ENCODE results near the gene TAF5L.
"Not testable (repeated sequence)": the region's sequence is repeated elsewhere in the genome, so short reads cannot be mapped to it uniquely, and the experiment has no call there.

The TAF5L gene

DNA sequence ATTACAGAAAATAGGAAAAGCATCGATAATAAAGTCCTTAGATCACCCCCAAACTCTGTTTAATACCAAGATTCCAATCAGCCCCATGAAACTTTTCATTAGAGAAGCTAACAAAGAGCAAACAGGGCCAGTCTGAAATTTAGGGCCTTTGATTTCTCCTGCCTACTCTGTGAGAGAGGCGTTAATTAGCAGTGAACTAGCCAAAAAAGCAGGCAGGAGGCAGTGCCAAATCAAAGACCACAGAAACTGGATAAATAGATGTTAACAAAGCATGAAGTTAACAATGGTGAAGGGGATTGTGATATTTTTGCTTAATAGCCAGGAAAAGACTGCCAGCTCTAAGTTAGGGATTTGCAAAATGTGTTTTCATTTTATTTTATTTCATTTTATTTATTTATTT, 11.2 kb downstream of the TAF5L start:
- no peak for DNase-seq
- Mint-ChIP-seq H3K36me3 (ENCODE audit: insufficient read depth) (peaks cover 34% of the 10 kb centered on the region), H3K4me1 (ENCODE audit: low read depth in 2 of 2) (peaks cover 3 to 16% of the 10 kb centered on the region in 2 donors), H3K4me3 (no peak overlapping the region), H3K27ac (no peak overlapping the region), H3K27me3 (no peaks in the 10 kb centered on the region), H3K9me3 (no peaks in the 10 kb centered on the region)
- no peak for ATAC-seq (replicated peaks)

GRCh38 chr1:229613938-229614337, 12.0 kb downstream of the TAF5L start:
- Mint-ChIP-seq H3K27me3 (no peaks in the 10 kb centered on the region), H3K27ac (no peak overlapping the region), H3K4me3 (no peak overlapping the region), H3K36me3 (ENCODE audit: insufficient read depth) (peaks cover 41% of the 10 kb centered on the region), H3K9me3 (no peaks in the 10 kb centered on the region), H3K4me1 (ENCODE audit: low read depth in 2 of 2) (peaks cover 0 to 11% of the 10 kb centered on the region in 2 donors)
- DNase-seq (no peak), ATAC-seq (replicated peaks) (no peak)

DNA sequence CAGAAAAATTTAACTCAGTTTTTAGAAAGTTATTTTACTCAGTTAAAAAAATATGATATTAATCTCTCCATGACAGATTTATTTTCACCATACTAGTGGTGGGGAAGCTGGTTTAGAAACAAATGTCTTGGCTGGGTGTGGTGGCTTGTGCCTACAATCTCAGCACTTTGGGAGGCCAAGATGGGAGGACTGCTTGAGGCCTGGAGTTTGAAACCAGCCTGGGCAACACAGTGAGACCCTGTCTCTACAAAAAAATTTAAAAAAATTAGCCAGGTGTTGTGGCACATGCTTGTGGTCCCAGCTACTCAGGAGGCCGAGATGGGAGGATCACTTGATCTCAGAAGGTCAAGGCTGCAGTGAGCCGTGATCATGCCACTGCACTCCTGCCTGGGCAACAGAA, 17.3 kb downstream of the TAF5L start:
- no peaks in the 10 kb centered on the region for H3K27me3 Mint-ChIP-seq
- DNase-seq: no peak
- H3K4me3 Mint-ChIP-seq: no peak overlapping the region
- peaks cover 71% of the 10 kb centered on the region for H3K36me3 Mint-ChIP-seq (ENCODE audit: insufficient read depth)
- H3K9me3 Mint-ChIP-seq: no peaks in the 10 kb centered on the region
- peaks cover 0 to 4% of the 10 kb centered on the region in 2 donors for H3K4me1 Mint-ChIP-seq (ENCODE audit: low read depth in 2 of 2)
- H3K27ac Mint-ChIP-seq: no peak overlapping the region
- no peak for ATAC-seq (replicated peaks)

DNA sequence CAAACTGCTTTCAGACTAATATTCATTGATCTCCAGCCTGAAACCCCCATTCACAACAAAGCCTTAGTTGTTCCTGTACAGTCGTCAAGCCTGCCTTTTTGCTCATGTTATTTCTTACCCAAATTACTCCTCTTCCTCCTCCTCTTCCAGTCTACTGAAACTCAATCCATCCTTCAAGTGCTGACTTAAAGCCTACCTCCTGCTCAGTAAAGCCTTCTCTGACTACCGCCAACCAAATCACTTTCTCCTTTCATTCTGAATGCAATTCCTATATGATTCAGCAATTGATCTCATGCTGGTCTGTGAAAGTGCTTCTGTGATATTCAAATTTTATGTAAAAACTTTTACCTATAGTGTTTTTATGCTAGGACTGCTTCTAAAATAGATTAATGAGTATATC, 18.6 kb downstream of the TAF5L start:
- peaks cover 0 to 4% of the 10 kb centered on the region in 2 donors for H3K4me1 Mint-ChIP-seq (ENCODE audit: low read depth in 2 of 2)
- ATAC-seq (replicated peaks): no peak
- H3K36me3 Mint-ChIP-seq (ENCODE audit: insufficient read depth): peaks cover 66% of the 10 kb centered on the region
- peak overlapping the region in 1 of 2 donors; percentile 33 for H3K27ac Mint-ChIP-seq
- H3K27me3 Mint-ChIP-seq: no peaks in the 10 kb centered on the region
- no peak for DNase-seq
- H3K4me3 Mint-ChIP-seq: no peak overlapping the region
- no peaks in the 10 kb centered on the region for H3K9me3 Mint-ChIP-seq

DNA sequence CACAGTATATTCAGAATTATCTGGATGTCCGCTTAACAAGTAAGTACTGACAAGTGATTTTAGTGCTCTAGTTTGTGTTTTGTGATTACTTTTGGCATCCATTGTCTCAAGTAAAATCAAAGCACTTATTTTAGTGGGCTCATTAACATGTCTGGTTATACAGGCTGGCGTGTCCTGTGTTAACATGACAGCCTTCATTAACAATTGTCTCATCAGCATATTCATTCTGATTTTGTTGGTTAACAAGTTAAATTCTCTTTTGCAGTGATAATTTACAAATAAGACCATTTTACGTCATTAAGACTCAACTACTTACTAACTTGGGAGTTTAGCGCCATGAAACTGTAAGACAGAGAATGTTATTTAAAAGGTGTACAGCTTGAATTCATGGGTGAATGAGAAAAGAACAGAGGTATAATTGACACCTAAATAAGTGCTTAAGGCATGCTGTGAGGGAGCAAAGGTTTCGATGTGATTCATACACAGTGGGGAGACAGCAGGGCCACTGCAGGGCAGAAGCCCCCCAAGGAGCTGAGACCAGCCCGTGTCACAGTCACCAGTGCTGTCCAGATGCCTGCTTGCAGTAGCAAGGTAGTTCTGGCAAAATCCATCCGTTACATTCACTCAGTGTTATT, 22.4 kb downstream of the TAF5L start:
- Mint-ChIP-seq H3K27ac (no peak overlapping the region), H3K4me3 (no peak overlapping the region), H3K36me3 (ENCODE audit: insufficient read depth) (peaks cover 54% of the 10 kb centered on the region), H3K27me3 (no peaks in the 10 kb centered on the region), H3K9me3 (no peaks in the 10 kb centered on the region), H3K4me1 (ENCODE audit: low read depth in 2 of 2) (peaks cover 3 to 4% of the 10 kb centered on the region in 2 donors)
- ATAC-seq (replicated peaks) (no peak), DNase-seq (no peak)

DNA sequence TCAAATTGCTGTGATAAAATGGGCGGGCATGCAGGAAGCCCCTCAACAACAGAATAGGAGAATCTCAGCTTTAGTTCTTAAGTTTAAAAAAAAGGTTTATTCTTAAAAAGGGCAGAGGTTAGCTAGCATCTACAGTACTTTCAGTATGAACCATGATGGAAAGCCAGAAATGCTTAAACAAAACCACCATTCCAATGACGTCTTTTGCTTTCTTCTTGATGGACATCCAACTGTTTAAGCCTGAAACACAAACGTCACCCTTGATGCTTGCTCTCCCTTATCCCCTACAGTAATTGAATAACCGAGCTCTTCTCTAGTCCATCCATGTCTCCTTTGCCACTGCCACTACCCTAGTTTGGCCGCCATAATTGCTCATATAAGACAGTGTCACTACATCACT, 25.7 kb downstream of the TAF5L start:
- Mint-ChIP-seq H3K36me3 (ENCODE audit: insufficient read depth) (peaks cover 36% of the 10 kb centered on the region), H3K9me3 (no peaks in the 10 kb centered on the region), H3K4me1 (ENCODE audit: low read depth in 2 of 2) (peaks cover 5 to 8% of the 10 kb centered on the region in 2 donors), H3K27me3 (no peaks in the 10 kb centered on the region), H3K27ac (peak overlapping the region in 1 of 2 donors; percentile 38), H3K4me3 (no peak overlapping the region)
- DNase-seq (no peak), ATAC-seq (replicated peaks) (no peak)

DNA sequence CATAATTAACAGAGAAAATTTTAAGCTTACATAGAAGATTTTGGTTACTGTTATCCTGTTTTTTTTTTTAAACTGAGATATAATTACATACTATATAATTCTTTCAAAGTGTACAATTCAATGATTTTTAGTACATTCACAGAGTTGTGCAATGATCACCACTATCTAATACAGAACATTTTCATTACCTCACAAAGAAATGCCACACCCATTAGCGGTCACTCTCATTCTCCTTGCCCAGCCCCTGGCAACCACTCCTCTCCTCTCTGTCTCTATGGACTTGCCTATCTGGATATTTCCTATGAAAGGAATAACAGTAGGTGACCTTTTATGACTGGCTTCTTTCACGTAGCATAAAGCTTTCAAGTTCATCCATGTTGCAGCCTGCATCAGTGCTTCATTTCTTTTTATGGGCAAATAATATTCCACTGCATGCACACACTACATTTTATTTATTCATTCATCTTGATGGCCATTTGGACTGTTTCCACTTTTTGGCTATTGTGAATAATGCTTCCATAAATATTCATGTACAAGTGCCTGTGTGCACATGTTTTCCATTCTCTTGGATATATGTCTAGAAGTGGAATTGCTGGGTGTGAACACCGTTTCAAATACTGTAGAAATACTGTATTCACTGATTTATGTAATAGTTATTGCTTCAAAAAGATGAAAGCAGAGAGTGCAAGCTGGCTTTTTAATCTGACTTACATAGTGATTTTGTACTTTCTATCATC, 26.5 kb downstream of the TAF5L start:
- H3K4me3 Mint-ChIP-seq: no peak overlapping the region
- H3K27ac Mint-ChIP-seq: peak overlapping the region; percentile 20 to 62
- no peak for ATAC-seq (replicated peaks)
- peaks cover 33% of the 10 kb centered on the region for H3K36me3 Mint-ChIP-seq (ENCODE audit: insufficient read depth)
- H3K27me3 Mint-ChIP-seq: no peaks in the 10 kb centered on the region
- H3K4me1 Mint-ChIP-seq (ENCODE audit: low read depth in 2 of 2): peaks cover 5 to 8% of the 10 kb centered on the region in 2 donors
- no peaks in the 10 kb centered on the region for H3K9me3 Mint-ChIP-seq
- no peak for DNase-seq

- H3K4me1 Mint-ChIP-seq (ENCODE audit: low read depth in 2 of 2): peaks cover 5 to 8% of the 10 kb centered on the region in 2 donors
- peaks cover 40% of the 10 kb centered on the region for H3K36me3 Mint-ChIP-seq (ENCODE audit: insufficient read depth)
- no peak for ATAC-seq (replicated peaks)
- no peak overlapping the region for H3K4me3 Mint-ChIP-seq
- DNase-seq: no peak
- no peaks in the 10 kb centered on the region for H3K9me3 Mint-ChIP-seq
- no peaks in the 10 kb centered on the region for H3K27me3 Mint-ChIP-seq
- peak overlapping the region in 1 of 2 donors; percentile 10 for H3K27ac Mint-ChIP-seq
These were observed 28.0 kb downstream of the TAF5L start for GRCh38 chr1:229597877-229598276.

GRCh38 chr1:229596925-229597699, 28.8 kb downstream of the TAF5L start:
- H3K9me3 Mint-ChIP-seq: no peaks in the 10 kb centered on the region
- DNase-seq (no peak), ATAC-seq (replicated peaks) (no peak)
- H3K27me3 Mint-ChIP-seq: no peaks in the 10 kb centered on the region
- H3K4me3 Mint-ChIP-seq: no peak overlapping the region
- H3K36me3 Mint-ChIP-seq (ENCODE audit: insufficient read depth): peaks cover 40% of the 10 kb centered on the region
- H3K4me1 Mint-ChIP-seq (ENCODE audit: low read depth in 2 of 2): peaks cover 5 to 8% of the 10 kb centered on the region in 2 donors
- no peak overlapping the region for H3K27ac Mint-ChIP-seq

- not testable (repeated sequence) for H3K27me3 Mint-ChIP-seq; H3K27ac Mint-ChIP-seq; H3K4me3 Mint-ChIP-seq; DNase-seq; ATAC-seq (replicated peaks); H3K9me3 Mint-ChIP-seq; H3K4me1 Mint-ChIP-seq (ENCODE audit: low read depth in 2 of 2)
- H3K36me3 Mint-ChIP-seq (ENCODE audit: insufficient read depth): peaks cover 32% of the 10 kb centered on the region
These were observed 30.0 kb downstream of the TAF5L start for GRCh38 chr1:229595876-229596275.

GRCh38 chr1:229594227-229595008, 31.5 kb downstream of the TAF5L start:
- Mint-ChIP-seq H3K4me3 (no peak overlapping the region), H3K27ac (no peak overlapping the region), H3K36me3 (ENCODE audit: insufficient read depth) (peaks cover 25% of the 10 kb centered on the region), H3K9me3 (no peaks in the 10 kb centered on the region), H3K27me3 (no peaks in the 10 kb centered on the region), H3K4me1 (ENCODE audit: low read depth in 2 of 2) (peaks cover 4 to 8% of the 10 kb centered on the region in 2 donors)
- ATAC-seq (replicated peaks): no peak
- no peak for DNase-seq

DNA sequence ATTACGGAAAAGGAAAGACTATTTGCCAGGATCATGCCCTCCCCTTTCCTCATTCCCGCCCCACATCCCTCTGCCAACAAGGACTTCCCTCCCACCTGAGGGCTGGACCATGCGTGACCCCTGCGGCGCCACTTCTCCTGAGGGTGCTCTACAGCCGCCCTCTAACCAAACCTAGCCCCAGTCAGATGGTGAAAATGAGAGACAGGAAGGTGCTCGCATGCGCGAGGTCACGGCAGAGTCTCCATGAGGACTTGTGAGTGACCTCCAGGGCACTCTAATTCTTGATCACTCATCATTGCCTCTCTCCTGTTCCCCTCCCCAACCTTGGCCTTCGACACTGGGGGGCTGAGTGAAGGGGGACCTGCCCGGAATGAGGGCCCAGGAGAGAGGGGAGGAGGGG, 32.1 kb downstream of the TAF5L start:
- Mint-ChIP-seq H3K9me3 (no peaks in the 10 kb centered on the region), H3K27me3 (no peaks in the 10 kb centered on the region), H3K27ac (no peak overlapping the region), H3K36me3 (ENCODE audit: insufficient read depth) (peaks cover 25% of the 10 kb centered on the region), H3K4me3 (no peak overlapping the region), H3K4me1 (ENCODE audit: low read depth in 2 of 2) (peaks cover 2 to 8% of the 10 kb centered on the region in 2 donors)
- DNase-seq (no peak), ATAC-seq (replicated peaks) (no peak)

GRCh38 chr1:229590119-229590518, 35.8 kb downstream of the TAF5L start:
- ATAC-seq (replicated peaks): no peak
- no peak overlapping the region for H3K27ac Mint-ChIP-seq
- no peak for DNase-seq
- peaks cover 18% of the 10 kb centered on the region for H3K36me3 Mint-ChIP-seq (ENCODE audit: insufficient read depth)
- no peaks in the 10 kb centered on the region for H3K4me1 Mint-ChIP-seq (ENCODE audit: low read depth in 2 of 2)
- H3K4me3 Mint-ChIP-seq: no peak overlapping the region
- no peaks in the 10 kb centered on the region for H3K9me3 Mint-ChIP-seq
- H3K27me3 Mint-ChIP-seq: no peaks in the 10 kb centered on the region
